ENCODE measurements around the gene KCNMA1.

KCNMA1 gene

GRCh38 chr10:77553311-77553710 is 84.3 kb downstream of the KCNMA1 start:
- ATAC-seq, result no peak

DNA sequence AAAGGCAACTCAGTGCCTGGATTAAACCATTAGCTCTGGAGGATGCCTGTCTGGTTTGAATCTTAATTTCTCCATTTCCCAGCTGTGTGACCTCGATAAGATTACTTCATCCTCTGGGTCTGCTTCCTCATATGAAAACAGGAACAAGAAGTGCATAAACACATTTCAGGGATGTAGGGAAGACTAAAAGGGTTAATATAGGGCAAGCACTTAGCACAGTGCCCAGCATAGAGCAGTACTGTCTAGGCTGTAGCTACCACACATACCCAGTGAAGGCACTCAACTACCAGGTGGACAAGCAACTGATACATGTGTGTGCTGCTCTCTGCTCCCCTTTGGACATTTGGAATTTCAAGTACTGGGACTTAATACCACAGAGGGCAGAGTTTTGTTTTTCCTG is 85.4 kb downstream of the KCNMA1 start:
- no peak for ATAC-seq

GRCh38 chr10:77550378-77550777 is 87.2 kb downstream of the KCNMA1 start:
- ATAC-seq, result no peak

- ATAC-seq, result no peak
These were observed 88.9 kb downstream of the KCNMA1 start for GRCh38 chr10:77548671-77549070.

- ATAC-seq, result no peak
These were observed 89.5 kb downstream of the KCNMA1 start for GRCh38 chr10:77548157-77548556.

DNA sequence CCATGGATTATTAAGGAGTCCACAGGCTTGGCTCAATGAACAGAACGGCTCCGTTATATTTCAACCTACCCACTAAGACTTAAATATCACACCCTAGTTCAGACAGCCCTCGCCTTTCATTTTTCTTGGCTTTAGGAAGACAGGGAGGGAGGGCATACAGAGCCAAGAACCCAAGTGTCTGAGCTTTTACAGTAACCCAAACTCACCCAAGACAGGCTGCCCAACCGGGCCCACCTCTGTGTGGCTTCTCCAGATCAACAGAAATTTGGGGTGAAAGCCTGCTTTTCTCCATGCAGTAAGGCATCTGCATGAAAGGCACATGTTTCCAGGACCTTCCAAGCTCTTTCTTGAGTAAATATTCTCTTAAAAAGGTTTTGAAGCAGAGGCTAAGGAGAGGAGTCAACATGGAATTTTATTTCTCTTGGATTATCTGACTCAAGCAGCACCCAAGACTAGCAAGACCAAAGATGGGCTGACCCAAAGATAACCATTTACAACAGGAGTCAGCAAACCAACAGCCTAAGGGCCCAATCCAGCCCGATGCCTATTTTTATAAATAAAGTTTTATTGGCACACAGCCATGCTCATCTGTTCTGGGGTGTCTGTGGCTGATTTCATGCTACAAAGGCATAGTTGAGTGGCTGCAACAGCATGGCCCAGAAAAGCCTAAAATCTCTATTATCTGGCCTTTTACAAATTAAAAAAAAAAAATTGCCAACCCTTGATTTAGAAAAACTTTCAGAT is 90.1 kb downstream of the KCNMA1 start:
- no peak for ATAC-seq

- no peak for ATAC-seq
These were observed 91.6 kb downstream of the KCNMA1 start for GRCh38 chr10:77546042-77546441.

DNA sequence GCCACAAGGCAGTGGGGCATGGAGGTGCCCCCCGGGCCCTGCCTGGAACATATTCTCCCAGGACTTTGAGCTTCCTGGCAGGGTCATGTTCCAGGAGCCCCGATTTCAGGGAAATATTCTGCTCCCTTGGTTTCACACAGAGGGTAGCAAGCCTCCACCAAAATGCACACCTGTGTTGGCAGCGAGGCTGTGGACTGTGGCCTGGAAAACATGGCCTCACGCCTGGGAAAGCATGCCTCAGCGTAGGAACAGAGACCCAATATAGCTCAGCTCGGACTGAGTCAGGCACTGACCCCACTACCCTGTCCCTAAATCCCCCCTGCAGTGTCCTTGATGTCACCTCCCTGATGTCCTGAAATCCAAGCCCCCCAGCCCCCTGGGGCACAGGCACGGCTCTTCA is 92.0 kb downstream of the KCNMA1 start:
- ATAC-seq, result no peak

GRCh38 chr10:77544617-77545016 is 93.0 kb downstream of the KCNMA1 start:
- no peak for ATAC-seq

GRCh38 chr10:77542710-77543259 is 94.8 kb downstream of the KCNMA1 start:
- no peak for ATAC-seq

DNA sequence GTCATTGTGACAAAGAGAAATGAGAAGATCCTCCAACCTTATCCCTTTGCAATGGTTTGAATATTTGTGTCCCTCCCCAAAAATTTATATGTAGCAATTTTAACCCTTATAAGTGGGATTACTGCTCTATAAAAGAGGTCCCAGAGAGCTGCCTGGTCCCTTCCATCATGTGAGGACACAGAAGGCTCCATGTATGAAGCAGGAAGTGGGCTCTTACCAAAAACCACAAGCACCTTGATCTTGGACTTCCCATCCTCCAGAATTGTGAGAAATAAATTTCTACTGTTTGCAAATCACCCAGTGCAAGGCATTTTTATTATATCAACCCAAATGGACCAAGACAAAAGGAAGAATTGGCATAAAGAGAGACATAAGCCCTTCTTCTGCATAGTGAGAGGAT is 95.7 kb downstream of the KCNMA1 start:
- no peak for ATAC-seq

DNA sequence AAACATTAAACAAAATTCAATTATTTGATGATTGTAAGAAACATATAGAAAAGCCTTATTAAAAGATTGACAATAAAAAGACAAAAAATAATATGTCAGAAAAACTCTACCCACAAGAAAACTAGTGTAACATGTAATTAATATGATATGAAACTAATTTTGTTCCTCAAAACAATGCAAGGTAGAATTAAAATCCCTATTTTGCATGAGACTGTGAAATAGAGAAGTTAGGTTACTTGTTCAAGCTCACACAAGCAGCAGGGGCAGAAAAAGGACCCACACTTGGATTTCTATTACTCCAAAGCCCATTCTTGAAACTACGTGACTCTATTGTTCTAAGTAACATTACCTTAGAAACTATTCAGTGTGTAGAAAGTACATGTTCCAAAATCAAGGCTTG is 96.4 kb downstream of the KCNMA1 start:
- no peak for ATAC-seq

DNA sequence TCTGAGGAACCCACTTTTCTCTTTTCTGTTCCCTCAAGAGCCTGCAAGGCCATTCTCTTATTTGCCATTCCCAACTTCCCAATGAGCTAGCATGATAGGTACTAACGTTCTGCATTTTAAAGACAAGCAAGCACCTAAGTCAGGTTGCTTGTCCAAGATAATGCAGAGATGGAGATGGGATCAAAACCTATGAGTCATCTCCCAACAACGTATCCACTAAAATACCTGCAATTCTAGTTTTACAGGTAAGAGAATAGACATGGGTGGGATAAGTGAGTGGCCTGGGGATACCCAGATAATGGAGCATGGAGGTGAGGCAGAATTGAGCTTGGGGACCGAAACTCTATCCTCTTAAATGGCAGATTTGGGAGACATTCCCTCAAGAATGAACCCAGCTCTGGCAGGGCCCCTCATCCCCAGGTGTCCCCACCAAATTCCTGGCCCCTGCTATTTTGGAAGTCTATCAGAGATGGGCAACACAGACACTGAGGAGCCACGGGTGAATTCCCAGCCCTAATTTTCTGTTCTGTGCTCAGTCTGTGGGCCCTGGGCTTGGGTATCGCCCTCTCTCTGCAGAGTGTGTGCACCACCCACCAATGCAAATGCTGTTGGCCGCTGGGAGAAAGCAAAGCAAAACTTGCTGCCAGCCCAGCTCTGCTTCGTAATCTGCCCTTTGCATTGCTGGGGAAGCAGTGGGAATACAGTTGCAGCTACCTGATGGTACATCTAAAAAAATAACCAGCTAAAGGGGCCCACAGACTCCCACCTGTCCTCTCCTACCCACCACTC is 98.3 kb downstream of the KCNMA1 start:
- no peak for ATAC-seq

- no peak for ATAC-seq
These were observed 99.8 kb downstream of the KCNMA1 start for GRCh38 chr10:77537720-77538373.

GRCh38 chr10:77537071-77537470 is 100.5 kb downstream of the KCNMA1 start:
- no peak for ATAC-seq

DNA sequence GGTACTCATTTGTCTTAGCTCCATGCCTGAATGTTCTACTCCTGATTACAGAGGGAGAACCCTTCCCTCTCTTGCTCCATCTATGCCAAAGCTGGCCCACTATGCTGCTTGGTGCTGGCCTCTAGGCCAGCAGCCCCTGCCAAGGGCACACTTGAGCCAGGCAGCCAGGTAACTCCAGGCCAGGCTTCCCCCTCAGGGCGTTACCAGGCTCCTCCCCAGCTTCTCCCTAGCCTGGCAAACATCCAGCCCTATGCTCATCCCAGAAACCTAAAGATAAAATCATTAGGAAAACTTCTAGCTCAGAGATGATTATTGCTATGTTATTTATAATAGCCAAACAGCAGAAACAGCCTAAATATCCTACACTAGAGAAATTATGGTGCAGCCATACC is 103.7 kb downstream of the KCNMA1 start:
- ATAC-seq, result no peak

DNA sequence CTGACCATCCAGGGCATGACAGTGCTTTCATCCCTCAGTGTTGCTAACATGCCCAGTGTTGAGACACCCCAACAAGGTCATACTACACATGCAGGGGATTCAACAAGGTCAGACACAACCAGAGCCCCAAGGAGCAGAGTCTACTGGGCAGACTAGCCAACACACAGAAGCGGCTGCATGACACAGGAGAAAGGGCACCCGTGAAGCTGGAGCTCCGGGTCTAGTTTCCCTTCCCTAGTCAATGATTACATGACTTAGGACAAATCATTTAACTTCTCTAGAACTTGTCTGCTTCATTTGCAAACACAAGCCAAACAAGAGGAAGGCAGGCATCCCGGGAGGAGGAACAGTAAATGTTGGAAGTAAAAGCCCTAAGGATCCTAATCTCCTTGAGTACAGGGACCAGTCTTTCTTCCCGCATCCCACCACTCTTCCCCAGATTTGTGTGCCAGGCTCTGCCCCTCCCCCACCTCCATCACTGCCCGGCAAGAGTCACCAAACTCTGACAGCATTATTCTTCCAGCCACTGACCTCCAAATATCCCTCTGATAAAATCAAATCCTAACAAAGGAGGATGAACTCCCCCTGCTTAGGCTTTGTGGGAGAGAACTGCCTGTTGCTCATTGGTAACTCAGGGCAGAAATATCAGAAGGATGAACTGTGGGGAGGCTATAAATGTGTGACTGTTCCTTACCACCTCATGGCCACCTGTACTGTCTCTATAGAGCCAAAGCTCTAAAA is 104.3 kb downstream of the KCNMA1 start:
- no peak for ATAC-seq

GRCh38 chr10:77532068-77532467 is 105.5 kb downstream of the KCNMA1 start:
- no peak for ATAC-seq

DNA sequence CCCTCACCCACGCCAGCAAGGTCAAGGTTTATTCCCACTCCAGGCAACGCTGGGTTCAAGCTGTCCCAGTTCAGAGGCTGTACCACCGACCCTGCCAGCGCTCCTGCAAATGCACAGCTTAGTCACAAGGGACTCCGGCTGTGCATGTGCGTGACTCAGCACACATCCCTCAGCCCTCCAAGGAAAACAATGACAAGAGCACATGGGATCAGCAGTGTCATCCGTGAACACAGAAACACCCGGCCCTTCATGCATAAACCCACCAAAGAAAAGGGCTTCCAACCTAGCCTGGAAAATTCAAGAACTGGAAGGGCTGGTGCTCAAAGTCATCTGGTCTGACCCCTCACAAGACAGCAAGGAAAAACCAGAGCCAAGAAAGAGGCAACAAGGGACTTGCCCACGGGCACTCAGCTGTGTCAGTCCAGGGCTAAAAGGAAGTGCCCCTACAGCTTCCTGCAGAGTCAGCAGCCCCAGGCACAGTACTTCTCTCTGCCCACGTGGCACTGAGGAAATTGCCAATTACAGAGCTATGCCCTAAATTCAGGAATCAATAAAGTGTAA is 106.1 kb downstream of the KCNMA1 start:
- no peak for ATAC-seq

- ATAC-seq, result no peak
These were observed 107.6 kb downstream of the KCNMA1 start for GRCh38 chr10:77530011-77530410.

DNA sequence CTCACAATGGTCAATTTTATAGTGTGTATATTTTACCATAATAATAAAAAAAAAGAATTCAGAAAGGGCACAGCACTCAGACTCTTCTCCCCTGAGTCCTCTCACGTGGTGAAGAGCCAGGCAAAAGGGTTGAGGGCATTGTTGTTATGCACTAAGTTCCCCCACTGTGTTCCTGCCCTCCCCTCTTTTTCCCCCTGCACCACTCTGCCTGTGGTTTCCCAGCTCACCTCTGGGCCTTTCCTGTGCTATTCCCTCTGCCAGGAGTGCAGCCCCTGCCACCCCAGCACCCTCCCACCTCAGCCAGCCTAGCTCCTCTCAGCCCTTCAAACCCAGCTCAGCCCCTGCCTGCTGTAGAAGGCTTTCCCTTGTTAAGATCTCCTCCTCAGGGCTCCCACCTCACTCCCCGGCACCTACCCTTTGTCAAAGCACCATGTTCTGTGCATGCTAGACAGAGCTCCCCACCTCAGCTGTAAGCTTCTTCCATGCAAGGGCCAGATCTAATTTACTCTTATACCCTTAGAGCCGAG is 108.5 kb downstream of the KCNMA1 start:
- no peak for ATAC-seq

- no peak for ATAC-seq
These were observed 109.8 kb downstream of the KCNMA1 start for GRCh38 chr10:77527839-77528238.

Data from activated CD4-positive, CD25-positive, alpha-beta regulatory T cell treated with anti-CD3 and anti-CD28 coated beads, Interleukin-2, amount 50 U/mL, for 24 hours (primary cell).